GM10248 (cell line): ENCODE data around the gene ANXA3.

Experiments
- CTCF ChIA-PET: fragments of 300-600 bp; sonication (Branson Sonifier 250); formaldehyde crosslinking; extraction: SDS; loops from one replicate; lab custom pipeline; 2021; ENCODE audit warnings: antibody characterized with exemption; lab: Yijun Ruan, JAX
- POLR2A ChIA-PET: fragments of 350-650 bp; sonication (Branson Sonifier 250); formaldehyde crosslinking; extraction: SDS; loops from one replicate; lab custom pipeline; 2020; ENCODE audit warnings: antibody characterized with exemption; lab: Yijun Ruan, JAX
- DNase-seq: peaks from one replicate; pipeline ENCODE4 v3.0.0; 2012; ENCODE audit errors: extremely low spot score
- CTCF ChIP-seq: IDR thresholded peaks from 2 replicates; pipeline ENCODE4 v1.5.1; 2012; ENCODE audit warnings: mild to moderate bottlenecking, low read depth; ENCODE audit errors: extremely low read depth, missing control alignments, control extremely low read depth

ANXA3 gene

DNA sequence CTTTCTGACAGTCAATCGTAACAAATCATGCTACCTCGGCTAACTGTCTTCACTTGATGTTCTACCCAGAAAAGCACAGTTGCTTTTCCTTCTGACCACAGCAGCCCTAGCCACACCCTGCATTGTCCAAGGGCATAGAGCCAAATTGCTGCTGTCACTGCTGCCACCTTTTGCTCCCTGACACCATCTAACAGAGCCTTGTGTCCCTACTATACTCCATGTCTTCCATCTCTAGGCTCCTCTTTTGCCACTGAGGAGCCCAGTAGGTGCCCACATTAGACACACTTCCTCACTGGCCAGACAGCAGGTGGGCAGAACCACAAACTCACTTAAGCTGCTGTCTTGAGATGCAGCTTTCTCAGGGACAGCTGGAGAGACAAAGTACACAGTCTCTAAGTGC lies 91.4 kb downstream of the ANXA3 start:
- ChIA-PET POLR2A (no interaction called here), CTCF (interaction anchor here (0.7 to 3.0 kb wide), 4 partner anchors 9 to 31 kb away, joined by 3 to 11 read pairs (median 6); no protein-coding TSS in a partner anchor)
- DNase-seq = no peak
- no peak for TF ChIP-seq CTCF

DNA sequence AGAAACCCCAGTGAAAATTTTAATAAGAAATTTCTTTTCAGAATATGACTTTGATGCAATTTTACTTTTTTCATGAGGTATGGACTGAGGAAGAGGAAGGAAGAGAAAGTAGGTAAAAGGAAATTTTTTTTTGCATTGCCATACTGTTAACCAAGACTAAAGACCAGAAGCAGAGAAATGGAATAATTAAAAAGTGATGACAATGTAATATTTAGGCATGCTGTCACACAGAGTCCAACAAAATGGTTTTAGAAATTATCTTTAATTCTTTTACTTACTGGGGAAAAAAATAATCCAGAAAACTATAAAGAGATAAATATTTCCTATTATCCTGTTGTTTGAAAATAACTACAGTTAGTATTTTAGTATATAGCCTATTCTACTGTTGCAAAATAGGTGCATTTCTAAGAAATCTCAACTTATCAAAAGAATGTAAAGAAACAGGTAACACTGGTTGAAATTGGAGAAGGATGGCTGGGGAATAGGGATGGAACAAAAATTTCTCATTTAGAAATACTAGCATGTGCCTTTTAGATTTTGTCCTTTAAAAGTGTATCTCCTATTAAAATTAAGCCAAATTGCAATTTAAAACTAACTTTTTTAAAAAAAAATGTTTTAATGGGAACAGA lies 92.6 kb downstream of the ANXA3 start:
- TF ChIP-seq CTCF = no peak
- ChIA-PET CTCF (interaction anchor here (0.6 to 3.0 kb wide), 31 partner anchors 10 to 250 kb away, joined by 3 to 20 read pairs (median 4); no protein-coding TSS in a partner anchor), POLR2A (no interaction called here)

DNA sequence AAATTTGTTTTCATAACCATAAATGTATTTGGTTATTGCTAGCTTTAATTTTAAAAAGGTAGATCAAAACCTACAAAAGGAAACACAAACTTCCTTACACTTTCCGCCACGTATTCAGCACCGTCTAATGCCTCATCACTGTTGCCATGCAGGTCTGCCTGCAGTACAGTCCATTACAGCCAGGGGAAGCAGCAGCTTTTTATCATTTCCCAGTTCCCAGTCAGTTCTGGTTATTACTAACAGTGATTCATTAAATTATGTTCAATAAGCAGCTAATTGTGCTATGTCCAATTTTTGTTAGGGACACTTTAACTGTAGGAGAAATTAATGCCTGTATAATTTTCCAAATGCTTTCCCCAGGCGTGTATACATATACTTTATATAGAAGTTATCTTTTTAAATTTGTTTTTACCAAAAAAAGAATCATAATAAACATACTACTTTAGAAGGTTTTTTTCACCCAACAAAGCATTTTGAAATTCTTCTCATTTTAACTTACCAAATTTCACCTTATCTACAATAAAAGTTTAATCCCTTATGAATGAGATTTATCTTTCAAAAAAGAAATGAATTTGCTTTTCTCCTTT lies 93.3 kb downstream of the ANXA3 start:
- peak; percentile 58 for DNase-seq
- ChIA-PET POLR2A (no interaction called here), CTCF (interaction anchor here (0.6 to 3.0 kb wide), 33 partner anchors 10 to 249 kb away, joined by 3 to 20 read pairs (median 4); no protein-coding TSS in a partner anchor)
- peak; percentile 70 for TF ChIP-seq CTCF

More for the DNA sequence above, 92.6 kb downstream of the ANXA3 start:
- no peak for DNase-seq

DNA sequence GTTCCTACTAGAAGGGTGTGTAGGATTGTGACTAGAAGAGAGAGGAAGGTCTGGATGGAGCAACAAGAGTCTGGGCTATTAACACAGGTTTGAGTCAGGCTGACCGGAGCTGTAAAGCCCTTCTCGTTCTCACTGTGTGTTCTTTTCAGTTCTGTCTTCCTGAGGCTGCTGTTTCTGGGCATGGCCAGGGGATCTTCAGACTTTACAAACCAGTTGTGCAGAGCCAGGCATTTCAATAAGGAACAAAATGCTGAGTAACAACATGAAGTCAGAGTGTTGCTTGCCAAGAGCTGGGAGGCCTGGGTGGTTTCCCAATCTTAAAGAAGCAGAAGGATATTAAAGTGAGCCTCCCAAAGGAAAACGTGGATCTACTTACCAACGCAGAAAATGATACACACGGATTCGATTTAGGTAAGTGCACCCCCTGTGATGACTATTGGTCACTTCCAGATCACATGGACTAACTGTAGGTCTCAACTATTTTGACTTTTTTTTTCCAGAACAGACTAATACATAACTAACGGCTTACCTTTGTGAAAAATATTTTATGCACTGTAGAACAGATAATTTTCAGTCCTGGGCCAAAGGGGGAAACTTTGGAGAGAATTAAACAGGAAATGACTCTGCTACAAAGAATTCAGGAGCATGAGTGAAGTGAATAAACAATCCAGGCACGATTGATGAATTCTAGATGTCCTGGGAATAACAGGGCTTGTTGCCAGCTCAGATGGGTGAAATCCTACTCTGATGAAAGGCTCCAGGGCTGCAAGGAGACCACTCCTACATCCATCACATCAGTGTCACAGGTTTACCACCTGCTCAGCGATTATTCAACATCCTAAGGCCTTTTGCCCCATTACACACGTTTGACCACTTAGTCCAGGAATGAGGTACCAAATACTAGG lies 94.5 kb downstream of the ANXA3 start:
- ChIA-PET POLR2A (no interaction called here), CTCF (interaction anchor here (0.9 to 2.9 kb wide), 17 partner anchors 8 to 248 kb away, joined by 3 to 20 read pairs (median 5); no protein-coding TSS in a partner anchor)
- DNase-seq = no peak
- no peak for TF ChIP-seq CTCF

GRCh38 chr4:78647272-78647671 lies 95.7 kb downstream of the ANXA3 start:
- POLR2A ChIA-PET = no interaction called here
- CTCF ChIA-PET = interaction anchor here (0.9 to 2.2 kb wide), 6 partner anchors 9 to 190 kb away, joined by 3 to 7 read pairs (median 3); no protein-coding TSS in a partner anchor
- TF ChIP-seq CTCF = no peak
- no peak for DNase-seq
